ENCODE results near the gene SLC9A3.

Gene SLC9A3

DNA sequence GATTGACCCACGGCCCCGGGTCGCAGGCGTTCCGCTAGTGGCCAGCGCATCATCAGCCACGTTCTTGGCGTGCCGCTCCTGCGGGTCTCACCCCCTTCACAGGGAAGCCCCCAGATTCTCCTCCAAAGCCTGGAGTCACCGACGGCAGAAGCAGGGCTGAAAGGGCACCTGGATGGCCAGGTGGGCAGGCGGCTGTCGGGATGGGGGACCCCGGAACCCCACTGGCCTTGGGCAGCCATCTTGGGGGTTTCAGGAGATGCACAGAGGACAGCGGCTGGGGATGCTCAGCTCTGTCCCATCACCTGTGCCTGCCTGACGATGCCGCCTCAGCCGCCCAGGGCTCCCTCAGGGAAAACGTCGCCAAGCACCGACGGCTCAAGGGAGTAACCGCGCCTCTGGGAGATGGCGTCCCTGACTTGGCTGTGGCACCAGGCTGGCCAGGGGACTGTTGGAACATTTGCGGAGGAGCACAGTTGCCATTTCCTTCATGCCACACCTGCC, 14.1 kb upstream of the SLC9A3 start:
- no peak for DNase-seq

DNA sequence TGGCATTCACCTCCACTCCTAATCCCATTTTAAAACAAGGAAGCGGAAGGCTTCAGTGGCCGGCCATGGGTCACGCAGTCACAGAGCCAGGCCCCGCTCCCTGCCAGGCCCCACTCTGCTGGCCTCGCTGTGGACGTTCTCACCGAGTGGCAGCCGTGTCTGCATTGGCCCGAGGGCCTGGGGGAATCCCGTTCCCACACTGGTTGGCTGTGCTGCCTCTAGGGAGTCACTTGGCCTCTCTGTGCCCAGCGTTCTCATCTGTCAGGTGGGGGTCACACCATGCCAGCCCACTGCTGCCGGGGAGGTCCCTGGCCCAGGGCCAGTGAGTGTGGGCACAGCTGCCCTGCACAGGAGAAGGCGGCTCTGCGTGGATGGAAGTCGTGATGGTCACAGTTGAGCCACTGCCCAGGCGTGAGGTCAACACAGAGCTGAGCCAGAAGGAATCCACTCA, 13.4 kb upstream of the SLC9A3 start:
- no peak for DNase-seq

DNA sequence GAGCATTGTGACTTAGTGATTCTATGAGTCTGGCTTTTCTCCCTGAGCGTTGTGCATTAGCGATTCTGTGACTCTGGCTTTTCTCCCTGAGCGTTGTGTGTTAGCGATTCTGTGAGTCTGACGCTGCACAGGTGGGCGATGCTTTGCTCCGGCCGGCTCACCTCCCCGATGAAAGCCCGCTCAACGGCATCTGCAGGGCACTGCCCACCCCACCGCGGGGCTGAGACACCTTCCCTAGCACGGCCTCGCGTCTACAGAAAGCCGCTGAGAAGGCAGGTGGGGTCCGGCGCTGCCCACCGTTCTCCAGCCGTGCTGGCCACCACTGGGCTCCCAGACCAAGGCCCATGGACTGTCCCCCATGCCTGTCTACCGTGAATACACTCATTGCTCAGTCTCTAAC, 12.8 kb upstream of the SLC9A3 start:
- DNase-seq: no peak

DNA sequence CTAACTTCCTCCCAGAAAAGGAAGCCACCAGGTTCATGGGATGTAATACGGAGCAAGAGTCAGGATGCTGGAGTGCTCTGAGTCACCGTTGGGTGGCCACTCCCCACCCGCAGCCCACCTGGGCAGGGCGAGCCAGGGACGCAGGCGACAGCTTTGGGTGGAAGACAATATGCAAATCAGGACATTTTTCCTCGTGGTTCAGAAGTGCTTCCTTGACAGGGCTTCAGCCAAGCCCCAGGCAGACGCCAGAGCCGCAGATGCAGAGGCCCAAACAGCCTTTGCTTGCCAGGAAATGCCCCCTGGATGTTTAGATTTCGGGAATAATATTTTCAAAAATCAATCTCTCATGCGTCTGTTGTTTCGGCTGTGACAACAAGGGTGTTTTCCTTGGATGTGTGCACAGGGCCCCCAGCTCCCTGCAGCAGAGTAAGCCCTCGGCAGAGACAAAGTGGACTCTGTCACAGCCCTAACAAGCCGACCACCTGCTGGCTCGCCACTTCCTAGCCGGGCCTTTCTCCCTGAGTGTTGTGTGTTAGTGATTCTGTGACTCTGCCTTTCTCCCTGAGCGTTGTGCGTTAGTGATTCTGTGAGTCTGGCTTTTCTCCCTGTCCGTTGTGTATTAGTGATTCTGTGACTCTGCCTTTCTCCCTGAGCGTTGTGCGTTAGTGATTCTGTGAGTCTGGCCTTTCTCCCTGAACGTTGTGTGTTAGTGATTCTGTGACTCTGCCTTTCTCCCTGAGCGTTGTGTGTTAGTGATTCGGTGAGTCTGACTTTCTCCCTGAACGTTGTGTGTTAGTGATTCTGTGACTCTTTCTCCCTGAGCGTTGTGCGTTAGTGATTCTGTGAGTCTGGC, 11.8 kb upstream of the SLC9A3 start:
- no peak for DNase-seq

DNA sequence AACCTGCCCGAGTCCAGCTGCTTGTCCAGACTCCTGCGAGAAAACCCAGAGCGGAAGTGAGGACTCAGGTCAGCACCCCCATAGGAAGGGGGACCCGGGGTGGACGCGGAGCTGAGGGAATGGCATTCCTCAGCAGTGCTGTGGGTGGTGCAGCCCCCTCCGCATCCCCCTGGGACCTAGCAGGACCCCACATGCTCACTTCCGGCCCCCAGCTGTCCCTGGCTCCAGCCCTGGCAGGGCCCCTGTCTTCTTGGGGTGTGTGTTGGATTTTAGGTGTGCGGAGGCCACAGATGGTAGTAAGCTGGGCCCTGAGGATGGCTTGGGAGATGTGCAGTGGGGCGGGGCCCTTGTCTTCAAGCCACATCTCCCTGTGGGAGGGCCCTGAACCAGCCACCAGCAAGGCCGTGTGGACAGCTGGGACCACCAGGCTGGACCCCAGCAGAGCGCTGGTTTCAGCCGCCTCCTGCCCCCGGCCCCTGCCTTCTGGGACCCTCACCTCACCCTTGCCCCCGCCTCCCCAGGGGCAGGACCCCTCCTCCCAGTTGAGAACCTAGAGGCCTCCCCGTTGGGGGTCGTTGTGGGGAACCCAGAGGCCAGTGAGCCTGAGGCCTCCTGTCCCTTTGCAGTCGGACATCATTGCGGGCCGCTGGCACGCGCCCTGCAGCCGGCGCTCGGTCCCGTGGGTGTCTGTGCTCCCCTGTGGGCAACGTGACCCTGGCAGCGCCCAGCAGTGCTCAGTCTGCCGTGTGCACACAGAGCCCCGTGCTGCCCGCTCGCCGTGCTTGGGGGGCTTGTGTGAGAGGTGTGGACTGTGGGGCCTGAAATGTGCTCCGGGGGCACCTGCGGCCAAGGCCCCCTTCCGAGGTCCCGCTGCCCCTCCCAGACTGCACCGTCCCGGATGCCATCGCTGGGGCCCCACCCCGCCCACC, 10.8 kb upstream of the SLC9A3 start:
- no peak for DNase-seq

DNA sequence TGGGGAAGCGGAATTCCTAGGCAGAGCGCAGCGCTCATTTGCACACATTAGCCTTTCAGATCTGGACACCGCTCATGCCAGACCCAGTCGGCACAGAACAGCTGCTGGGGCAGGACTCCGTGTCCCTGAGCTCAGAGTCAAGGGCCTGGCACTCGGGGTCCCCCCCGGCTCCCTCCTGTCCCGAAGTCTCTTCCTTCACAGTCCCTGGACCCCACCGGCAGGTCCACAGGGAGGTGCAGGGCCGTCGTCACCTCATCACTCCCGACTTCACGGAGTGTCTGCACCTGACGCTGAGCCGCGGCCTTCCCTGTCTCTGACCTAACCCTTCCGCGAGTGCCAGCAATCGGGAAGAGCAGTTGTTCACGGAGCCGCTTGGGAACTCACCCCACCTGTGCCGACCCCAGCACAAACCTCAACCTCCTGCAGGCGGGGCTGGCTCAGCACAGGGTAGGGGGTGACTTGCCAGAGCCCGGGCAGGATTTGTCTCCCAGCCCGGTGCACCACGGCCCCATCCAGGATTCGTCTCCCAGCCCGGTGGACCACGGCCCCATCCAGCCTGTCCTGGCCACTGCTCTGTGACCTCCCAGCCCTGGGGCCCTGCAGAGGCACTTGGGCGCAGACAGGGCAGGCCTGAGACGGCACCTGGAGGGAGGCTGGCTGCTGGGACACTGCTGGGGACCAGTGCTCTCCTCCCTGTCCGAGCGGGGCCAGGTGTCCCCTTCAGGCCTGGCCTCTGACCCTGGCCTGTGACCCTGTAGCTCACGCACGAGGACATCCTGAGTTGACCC, 9.9 kb upstream of the SLC9A3 start:
- no peak for DNase-seq

DNA sequence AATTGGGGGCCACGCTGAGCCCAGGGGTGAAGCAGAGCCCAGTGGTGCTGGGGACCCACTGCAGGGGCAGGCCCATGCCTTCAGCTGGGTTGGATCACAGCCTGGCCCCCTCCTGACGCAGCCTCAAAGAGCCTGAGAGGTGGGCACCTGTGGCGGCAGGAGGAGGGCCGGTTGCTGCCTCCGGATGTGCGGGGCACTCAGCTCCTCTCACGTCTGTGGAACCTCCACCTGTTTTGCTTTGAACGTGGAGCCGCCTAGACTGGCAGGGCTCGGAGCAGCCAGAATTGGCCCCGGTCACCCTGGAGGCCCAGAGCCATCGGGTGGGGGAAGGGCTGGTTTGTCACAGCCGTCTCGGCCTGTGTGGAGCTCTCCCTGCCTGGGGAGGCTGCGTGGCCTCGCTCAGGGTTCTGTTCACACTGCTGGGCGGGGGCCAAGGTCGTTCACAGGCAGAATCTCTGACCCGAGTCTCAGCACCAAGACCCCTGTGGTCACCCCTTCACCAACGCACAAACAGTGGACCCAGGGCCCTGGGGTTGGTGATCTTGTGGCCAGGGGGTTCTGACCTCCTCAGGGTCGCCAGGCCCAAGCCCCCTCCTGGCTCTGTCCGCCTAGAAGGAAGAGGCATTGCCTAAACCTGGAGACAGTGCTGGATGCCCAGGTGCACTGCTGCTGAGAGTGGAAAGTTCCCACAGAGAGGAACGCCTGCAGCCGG, 9.2 kb upstream of the SLC9A3 start:
- DNase-seq: no peak

DNA sequence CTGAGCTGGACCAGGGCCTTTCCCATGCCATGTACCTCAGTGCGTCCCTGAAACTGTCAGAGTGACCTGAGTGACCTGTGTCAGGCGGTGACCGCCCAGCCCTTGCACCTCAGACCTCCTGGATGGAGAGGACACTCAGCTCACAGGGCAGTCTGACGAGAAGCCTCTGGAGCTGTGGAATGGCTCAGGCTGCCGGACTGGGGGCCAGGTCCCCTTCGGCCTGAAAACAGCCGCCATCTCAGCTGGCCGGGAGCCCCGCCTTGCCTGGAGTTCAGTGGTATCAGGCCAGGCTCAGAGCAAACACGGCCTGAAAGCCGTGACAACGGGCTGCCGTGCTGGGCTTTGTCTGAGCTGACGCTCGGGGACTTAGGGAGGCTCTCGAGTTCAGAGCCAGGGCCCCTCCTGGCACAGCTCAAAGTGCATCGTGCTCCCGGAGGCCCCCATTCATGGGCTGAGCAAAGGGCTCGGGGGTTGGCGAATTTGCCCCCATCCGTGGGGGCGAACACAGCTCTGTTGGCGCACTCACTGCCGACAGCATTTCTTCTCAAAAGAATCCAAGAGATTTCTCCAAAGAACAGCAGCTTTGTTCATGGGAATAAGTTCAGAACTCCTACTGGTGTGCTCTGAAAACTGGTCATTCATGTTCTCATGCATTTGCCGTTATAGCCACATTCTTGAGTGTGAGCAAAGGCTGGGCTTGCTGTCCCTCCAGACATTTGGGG, 8.4 kb upstream of the SLC9A3 start:
- DNase-seq: no peak

DNA sequence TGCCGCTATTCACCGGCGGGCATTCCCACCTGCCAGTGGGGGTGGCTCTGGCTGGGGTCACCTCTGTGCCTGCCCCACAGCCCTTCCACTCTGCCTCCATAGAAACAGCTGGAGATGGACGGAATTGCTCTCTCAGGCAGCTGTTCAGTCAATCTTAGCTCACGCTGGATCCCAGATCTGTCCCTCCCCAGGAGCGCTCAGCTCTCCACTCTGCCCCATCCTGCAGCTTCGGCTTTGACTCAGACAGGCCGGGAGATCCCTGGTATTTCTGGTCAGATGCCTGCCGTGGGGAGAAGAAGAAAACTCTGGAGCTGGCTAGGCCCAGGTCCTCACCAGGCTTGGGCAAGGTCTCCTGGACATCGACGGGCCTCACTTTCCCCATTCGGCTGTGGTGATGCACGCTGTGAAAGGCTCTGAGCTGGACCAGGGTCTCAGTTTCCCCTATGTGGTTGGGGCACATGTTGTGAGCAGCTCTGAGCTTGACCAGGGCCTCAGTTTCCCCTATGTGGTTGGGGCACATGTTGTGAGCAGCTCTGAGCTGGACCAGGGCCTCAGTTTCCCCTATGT, 7.6 kb upstream of the SLC9A3 start:
- no peak for DNase-seq

DNA sequence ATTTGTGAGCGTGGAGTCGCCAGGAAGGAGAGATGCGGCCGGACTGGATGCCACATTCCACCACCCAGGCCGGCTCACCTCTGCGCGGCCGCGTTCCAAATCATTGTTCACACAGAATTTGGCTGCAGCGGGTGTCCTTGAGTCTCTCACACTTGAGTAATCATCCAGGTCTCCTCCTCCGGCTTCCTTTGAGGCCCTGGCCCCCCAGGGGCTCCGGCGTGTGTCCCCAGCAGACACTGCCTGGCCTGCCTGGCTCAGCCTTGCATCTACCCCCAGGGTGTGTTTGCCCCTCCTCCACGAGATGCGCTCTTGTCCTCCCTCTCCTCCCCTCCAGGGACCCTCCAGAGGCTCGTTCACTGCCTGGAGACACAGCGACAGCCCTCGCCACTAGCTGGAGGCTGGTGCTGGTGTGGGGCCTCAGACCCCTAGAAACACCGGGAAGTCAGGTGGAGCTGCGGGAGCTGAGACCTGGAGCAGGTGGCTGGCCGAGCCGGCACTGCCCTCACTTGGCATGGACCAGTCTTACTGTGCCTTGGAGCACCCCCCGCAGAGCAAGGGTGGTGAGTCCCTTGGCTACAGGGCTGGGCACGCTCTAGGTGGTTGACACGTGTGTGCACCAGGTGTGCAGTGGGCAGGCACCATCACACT, 7.0 kb upstream of the SLC9A3 start:
- no peak for DNase-seq

DNA sequence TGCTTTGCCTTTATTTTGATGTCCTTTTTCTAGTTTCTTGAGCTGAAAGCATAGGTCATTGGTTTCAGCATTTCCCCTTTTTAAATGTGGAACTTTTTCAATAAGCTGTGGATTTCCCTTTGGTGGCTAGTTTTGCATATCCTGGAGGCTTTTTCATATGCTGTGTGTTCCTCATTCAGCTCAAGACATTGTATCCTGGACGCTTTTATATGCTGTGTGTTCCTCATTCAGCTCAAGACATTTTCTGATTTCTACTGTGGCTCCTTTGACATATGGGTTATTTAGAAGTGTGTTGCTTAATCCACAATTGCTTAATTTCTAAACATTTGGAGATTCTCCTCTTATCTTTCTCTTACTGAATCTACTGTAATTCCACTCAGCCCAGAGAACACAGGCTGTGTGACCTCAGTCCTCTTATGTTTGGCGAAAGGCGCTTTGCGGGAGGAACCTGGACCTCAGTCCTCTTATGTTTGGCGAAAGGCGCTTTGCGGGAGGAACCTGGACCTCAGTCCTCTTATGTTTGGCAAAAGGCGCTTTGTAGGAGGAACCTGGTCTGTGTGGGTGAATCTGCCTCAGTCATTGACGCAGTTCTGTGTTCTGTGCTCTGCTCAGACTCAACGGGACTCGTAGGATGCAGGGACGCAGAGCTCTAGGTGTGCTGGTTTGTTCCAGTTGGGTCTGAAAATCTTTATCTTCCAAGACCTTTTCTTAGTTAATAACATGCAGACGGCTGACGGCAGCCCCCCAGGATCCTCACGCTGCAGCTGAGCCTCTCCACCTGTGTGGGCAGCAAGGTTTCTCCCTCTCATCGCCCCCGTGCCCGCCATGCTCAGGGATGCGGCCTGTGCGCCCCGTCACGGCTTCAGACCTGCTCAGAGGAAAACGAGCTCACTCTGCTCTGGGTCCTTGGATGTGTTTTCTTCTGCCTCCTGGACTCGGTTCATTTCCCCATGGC, 6.0 kb upstream of the SLC9A3 start:
- peak; percentile 31 for DNase-seq

DNA sequence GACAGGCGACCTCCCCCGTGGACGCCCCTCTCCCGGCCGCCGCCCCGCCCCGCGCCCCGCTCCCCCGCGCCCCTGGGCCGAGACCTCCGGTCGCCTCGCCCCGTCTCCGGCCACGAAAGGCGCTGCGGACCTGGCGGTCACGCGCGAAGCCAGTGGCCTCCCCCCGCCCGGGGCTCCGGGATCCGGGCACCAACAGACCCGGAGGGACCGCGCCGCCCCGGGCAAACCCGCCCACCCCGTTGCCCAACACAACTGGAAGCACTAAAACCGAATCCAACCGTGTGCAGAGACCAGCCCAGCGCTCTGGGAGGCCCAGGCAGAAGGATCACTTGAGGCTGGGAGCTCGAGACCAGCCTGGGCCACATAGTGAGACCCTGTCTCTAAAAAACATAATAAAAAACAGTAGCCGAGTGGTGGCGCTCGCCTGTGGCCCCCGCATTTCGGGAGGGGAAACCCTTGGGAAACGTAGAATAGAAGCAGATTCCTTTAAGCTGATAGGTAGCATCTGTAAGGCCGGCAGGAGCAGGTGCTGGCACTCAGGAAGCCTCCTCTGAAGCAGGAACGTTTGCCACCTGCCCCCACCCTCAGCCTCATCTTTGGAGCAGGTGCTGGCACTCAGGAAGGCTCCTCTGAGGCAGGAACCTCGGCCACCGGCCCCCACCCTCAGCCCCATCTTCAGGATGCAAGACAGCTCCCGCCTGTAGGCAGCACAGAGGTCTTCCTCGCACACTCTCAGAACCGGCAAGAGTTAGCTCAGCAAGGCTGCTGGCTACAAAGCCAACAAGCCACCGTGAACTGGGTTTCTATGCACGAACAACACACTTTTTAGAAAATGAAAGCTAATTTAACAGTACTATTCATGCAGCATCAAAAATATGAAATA, 4.6 kb upstream of the SLC9A3 start:
- DNase-seq: no peak

DNA sequence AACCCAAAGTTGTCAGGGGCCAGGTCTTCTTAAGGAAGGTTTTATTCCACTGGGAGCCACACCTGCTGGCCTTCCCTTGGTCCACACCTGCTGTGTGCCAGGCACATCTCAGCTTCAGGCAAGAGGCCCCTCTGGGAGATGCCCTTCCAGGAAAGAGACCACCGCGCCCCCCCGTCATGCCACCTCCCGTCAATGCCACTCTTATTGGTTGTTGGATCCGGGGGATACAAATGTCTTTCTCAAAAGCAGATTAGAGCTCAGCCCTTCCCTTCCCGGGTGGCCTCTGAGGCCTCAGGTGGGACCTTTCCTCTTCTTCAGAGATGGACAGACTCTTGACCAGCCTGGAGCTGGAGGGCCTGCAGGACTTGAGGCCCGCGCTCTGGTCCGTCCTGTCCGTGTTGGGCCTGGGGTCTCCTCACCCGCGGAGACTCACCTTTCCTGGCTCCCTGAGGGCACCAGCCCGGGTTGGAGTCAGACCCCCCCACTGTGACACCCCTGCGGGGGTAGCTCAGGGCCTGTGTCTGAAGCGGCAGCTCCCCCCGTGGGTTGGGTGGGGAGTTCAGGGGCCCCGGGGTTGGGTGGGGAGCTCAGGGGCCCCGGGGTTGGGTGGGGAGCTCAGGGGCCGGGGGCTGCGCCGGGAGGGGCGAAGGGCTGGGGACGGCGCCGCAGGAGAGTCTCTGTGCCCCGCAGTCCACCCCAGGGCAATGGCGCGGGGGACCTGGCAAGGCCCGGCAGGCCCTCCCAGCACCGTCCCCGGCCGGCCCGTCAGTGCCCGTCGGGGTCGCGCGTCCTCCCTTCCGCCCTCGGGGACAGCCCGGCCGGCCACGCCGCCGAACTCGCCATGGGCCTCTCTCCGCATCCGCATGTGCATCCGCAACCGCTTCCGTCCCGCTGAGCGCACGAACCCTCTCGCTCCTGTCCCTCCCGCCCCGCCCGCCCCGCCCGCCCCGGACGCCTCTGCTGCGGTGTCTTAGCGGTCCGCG, 3.7 kb upstream of the SLC9A3 start:
- DNase-seq: no peak

DNA sequence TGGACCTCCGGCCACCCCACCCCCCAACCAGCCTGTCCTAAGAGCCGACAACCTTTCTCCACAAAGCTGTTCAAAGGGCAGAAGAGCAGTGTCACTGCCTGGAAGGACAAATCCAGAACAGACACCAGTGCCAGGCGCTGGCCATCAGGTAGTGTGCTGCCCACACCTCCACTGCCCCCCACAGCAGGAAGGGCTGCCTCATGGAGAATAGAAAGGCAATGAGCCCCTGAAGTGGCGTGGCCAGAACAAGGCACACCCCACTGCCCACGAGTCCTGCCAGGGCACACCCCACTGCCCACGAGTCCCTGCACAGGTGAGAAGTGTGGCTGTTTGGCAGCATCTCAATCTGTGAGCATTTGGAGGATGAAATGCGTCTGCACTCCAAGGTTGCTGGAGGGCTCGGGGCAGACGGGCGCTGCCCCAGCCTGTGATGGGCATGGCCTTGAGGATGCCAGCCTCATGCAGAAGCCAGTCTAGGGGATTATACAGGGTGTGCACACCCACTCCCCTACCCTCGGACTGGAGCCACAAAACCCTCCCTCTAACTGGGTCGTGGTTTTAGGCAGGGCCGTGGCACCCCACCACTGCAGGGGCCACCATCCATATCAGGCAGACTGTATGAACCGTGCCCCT, 2.3 kb upstream of the SLC9A3 start:
- no peak for DNase-seq

DNA sequence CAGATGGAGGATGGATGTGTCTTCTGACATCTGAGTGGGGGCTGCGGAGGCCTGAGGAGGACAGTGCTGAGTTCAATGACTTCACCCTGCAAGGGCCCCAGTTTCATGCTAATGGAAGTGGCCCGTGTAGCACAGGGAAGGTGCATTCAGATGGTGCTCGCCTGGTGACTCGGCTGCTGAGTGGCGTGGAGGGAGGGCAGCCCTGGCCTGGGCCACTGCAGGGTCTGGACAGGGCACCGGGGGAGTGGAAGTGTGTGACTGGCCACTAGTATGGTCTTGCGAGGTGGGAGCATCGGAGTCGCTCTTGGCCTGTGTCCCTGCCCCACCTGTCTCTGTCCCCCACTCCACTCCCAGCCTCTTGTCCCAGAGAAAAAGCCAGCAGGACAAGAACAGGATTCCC, 1.7 kb upstream of the SLC9A3 start:
- DNase-seq: no peak

DNA sequence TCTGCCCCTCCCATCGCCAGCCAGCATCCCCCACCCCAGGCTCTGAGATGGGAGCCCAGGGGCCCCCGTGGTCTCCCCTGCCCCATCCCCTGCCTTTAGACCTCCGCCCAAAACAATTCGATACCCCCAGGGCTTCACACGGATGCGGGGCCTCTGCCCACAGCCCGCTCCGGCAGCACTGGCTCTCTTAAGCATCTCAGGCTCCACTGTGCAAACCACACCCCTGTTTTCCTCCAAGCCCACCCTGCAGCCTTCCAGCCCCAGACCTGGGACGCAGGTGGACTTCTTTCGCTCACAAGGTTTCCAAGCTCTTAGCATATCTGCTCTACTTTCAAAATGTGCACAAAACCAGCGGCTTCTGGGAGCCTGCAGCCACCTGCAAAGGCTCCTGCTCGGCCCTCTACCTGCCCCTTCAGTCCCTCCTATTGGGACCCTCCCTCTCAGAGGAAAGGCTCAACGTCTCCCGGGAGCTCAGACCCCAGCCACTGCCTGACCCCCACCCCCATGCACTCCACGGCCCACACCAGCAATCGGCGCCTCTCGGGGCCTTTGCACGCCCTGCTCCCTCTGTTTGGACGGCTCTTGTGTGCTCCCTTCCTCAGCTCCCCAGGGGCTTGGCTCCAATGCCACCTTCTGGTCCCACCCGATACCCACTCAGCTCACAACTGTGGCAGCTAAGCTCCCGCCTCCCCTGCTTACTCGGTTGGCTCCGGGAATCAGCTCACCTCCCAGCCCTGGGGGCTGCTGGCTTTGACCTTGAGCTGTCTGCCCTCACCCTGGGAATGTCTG, 918 bp upstream of the SLC9A3 start:
- no peak for DNase-seq

All from OCI-M1 (cell line).